GM21825 (cell line): Measurements from ENCODE around the gene CCBE1.

Source experiments
- ATAC-seq: cut with Tn5 transposase; IDR thresholded peaks from one replicate; pipeline ENCODE4 v1.9.1; 2021; ENCODE audit warnings: mild to moderate bottlenecking, moderate library complexity; ENCODE audit not compliant: unreplicated experiment

CCBE1 gene

DNA sequence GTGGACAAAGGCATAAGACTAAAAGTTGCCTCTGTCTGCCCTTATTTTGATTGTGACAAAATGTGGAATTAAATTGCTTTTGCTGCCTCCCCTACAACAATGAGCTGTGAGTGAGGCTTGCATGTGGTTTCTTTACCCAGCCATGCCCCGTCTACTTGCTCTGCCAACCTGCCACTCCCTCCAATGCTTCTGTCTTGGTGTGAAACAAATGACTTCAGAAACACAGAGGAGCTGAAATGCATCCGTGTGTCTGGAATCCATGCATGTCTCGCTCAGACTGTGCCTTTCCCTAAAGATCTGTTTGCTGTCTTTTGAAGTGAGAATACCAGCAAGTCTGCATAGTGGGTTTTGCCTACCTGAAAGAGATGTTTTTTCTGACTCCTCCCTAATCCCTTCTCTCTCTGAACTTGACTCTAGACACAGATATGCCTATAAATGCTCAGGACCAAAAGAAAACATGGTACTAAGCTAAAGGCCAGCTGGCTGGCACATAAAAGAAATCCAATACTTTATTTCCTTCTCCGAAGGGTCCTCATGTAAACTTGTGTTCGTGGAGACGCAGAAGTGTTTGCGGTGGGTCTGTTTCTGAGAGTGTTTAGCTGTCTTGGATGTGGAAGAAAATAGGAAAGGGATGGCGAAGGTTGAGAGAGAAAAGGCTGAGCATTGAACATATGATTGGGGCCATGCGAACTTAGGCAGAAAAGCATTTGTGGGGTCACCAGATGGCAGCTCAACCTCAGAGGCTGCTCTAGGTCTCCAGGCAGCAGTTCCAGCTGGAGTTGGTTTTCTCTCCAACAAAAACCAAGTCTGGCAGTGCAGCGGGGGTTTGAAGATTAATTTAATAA lies 120.5 kb downstream of the CCBE1 start:
- ATAC-seq = no peak

DNA sequence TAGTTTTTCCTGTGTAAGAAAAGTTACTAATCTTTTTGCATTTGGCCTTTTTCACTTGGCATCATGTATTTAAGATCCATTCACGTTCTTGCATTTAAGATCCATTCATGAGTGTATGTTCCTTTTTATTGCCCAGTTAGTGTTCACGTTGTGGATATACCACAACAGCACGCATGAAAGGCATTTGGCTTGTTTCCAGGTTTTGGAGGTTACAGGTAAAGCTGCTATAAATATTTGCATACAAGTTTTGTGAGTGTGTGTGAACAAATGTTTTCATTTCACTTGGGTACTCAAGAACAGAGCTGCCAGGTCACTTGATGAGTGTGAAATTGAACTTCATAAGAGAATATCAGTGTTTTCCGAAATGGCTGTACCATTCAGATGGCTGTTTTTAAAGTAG lies 121.2 kb downstream of the CCBE1 start:
- ATAC-seq = no peak

DNA sequence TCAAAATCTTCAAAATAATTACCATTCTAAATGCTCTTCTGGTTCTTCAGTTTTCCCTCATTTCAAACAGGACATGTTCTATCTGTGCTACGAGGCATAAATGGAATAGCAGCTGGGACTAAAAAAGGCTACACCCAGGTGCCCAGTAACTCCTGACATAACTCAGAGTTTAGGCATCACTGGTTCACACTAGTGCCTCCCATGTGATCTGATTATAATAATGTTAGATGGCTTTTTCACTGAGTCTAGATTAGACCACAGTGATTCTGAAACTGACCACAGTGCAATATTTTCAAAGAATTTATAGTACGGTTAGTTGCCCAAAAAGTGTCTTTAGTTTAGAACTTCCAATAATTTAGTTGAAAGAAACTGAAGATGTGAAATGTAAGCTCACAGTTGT lies 123.3 kb downstream of the CCBE1 start:
- no peak for ATAC-seq

DNA sequence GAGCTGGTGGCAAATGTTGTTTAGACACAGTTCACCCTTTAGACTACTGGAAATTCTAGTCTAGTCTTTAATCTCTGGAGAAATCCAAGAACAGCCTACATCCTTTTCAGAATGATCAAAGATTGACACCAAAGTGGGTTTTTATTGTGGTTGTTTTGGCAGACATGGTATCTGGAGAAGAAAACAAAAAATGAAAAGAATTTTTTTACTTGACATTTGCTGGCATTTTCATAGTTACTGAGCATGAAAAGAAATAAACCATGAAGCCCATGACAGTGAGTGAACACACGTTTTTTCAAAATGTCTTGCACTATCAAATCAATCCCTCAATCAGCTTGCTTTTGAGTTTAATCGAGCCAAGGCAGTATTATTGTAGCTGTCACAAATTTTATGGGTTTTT lies 125.3 kb downstream of the CCBE1 start:
- no peak for ATAC-seq

DNA sequence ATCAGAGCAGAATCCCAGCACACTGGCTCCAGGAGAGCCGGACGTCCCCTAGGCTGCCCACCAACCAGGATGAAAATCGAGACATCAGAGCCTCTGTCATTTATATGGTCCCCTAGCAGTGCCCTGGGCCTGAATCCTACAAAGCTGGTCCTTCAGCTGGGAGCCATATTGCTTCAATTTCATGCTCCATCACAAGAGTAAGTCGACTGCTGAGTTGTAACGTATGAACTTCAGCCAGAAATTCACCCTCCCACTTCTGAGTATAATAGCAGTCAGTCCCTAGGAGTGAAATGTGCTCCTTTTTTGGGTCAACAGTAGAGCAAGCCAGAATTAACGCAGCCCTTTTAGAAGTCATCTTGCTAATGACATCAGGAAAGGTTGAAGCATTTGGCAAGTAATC lies 126.4 kb downstream of the CCBE1 start:
- no peak for ATAC-seq

DNA sequence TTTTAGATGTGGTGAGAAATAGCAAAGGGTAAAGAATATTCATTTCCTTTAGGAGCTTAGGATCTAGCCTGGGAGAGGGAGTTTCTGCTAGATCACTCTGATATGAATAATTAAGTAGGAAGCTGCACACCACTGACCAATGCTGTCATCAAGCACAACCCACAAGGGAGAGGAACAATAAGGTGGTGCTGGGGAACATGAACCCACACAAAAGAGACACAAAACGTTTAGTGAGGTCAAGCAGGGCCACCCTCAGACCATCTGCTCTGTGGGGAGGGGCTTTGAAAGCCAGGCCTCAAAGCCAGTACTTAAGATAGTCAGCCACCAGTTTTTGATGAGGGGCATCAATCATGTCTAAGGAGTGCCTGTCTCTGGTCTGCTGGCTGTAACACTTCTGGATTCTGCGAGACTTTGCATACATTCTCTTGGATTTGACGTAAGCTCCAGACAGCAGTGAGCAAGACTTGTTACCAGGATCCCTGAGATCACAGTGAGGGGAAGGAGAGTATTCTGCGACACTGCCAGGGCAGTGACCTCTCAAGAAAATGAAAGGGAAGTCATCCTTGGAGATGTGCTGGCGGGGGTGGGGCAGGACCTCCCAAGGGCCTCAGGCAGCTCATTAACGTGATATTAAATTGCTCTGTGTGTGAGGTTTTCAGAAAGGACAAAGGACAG lies 127.0 kb downstream of the CCBE1 start:
- ATAC-seq = no peak

DNA sequence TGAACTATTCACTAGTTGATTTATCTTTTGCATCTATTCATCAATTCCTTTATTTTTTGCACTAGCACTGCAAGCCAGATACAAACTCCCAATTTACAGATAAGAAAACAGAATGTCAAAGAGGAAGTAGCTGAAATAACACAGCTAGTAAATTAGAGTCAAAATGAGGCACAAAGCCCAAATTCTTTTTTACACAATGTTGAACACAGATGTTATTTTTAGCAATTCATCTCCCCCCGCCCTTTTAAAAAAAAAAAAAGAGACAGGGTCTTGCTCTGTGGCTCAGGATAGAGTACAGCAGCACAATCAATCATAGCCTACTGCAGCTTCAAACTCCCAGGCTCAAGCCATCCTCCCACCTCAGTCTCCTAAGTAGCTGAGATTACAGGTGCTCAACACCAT lies 127.8 kb downstream of the CCBE1 start:
- ATAC-seq = no peak

DNA sequence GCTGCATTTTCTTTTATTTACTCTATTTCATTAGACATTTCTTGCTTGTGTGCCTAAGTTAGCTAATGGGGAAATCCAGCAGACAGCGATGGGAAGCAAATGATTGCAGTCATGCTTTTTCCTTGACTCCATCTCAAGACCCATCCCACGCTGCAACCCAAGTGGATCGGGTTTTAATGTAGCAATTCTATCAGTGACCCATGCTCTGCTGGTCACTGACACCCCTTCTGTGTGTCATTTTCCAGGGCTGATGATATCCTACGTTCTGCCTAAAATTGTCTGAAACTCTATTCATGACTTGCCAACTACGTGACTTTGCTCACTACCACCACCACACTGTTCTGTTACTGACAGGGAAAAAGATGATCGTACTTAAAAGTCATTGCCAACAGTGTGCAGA lies 129.8 kb downstream of the CCBE1 start:
- no peak for ATAC-seq

DNA sequence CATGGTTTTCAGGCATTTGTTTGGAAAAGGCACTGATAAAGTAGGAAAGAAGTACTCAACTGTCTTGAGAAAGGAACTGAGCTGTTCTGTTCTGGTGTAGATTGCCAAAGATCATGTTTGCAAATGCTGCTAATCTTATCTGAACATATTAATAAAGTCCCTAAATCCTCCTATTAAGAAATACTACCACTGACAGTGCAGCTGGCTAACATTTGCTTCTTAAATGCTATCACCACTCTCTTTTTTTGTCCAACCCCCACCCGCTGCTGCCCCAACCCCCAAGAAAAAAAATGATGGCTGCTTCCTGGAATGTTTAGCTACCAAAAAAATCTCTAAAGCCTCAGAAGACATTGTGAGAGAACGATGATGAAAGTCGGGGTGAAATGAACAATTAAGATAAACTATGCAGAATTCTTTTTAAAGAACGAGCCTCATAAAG lies 130.7 kb downstream of the CCBE1 start:
- no peak for ATAC-seq

DNA sequence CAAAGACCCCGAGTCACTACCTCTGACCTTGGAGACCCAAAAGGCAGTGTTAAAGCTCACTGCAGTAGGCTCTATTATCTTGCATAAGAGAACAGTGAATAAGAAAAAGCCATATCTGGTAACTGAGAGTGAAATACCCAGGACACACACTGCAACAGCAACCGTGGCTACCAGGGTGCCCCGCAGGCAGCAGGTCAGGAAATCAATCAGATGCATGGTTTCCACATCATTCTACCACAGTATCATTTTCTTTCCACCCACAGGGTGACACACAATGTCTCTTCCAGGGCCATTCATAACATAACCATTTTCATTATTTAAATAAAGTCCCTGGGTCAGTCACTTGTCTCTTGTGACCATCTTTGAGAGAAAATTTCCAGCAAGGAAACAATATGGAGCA lies 131.3 kb downstream of the CCBE1 start:
- ATAC-seq = no peak

DNA sequence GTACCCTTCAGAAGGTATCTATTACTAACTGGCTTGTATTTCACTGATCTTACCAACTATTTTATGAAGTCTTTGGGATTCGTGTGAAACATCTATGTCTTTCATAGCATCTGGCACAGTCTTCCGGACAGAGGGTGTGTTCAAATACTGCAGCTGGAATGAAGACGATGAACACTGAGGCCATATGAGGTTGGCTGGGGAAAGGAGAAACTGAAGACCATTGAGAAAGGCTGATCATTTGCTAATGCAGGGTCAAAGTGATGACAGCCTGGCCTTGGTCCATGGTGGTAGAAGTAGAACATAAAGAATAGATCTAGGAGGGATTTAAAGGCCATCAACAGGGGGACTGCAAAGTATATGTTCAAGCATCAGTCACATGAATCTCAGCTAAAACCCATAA lies 132.7 kb downstream of the CCBE1 start:
- no peak for ATAC-seq

DNA sequence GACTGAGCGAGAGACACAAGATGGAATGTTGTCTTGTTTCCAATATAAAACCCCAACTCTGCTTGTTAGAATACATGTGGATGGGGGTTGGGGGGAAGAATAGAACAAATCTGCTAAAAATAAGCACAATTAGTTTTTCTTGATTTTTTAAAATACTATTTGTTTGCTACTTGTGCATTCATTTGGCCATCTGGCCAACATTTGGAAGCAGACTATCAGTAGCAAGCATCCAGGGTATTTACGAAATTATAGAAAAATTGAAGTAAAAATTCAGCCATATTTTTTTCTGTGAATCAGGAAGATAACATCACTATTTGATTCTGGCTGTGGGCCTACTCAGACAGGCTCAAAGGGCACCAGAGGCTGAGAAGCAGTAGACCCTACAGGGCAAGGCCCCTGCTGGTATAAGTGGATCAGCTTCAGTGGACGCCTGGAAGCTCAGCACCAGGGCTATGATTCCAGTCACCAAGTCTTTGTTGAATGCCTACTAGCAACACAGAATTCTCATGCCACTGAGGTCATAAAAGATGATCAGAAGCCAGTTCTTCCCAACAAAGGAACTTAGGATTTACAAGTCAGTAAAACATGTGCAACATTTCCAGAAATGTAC lies 133.9 kb downstream of the CCBE1 start:
- ATAC-seq = no peak

DNA sequence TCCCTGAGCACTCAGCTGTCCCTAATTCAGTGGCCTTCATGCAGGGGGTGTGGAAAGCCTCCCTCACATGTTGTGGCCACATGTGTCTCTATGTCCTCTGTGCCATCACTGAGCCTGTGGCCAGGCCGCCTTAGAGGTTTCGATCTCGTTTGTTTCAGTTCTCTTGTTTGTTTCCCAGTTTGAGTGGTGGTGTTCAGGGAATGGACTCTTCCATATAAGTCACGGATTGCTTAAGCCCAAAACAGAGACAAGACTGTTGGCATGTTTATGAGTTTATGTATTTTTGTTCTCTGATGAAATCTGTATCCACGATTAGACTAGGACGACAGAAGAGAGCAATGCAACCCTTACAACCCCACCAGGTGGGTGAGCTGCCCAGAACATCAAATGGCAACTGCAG lies 134.5 kb downstream of the CCBE1 start:
- ATAC-seq = no peak

DNA sequence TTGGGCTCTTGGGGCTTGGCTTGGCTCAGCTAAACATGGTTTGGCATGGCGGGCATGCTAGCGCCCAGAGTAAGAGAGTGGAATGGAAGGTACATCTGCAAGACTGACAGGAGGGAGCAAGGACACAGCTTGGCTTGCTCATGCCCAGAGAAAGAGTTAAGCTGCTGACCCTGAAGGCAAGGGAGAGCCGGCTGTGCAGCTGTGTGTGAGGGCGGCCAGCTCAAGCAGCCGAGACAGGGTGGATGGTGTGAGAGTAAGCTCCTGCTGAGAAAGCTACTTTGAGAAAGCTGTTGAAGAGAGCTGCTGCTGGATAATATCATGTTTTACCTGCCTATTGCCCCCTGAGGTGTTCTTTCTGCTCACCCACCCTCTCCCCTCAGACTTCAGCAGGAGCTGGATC lies 135.6 kb downstream of the CCBE1 start:
- ATAC-seq = no peak

DNA sequence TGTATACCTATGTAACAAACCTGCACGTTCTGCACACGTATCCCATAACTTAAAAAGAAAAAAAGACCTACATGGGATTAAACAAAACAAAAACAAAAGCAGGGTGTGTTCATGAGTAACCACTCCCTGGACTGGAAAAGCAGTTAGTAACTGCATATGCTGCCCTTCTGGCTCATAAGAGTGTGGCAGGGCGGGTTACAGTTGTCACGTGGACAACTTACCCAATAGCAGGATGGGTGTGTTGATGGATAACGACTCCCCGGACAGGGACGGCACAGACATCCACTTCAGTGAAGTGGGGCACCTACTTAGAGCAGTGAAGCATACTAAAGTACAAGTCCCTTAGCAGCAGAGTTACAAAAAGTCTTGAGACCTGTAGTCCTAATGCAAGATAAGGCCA lies 136.7 kb downstream of the CCBE1 start:
- no peak for ATAC-seq

DNA sequence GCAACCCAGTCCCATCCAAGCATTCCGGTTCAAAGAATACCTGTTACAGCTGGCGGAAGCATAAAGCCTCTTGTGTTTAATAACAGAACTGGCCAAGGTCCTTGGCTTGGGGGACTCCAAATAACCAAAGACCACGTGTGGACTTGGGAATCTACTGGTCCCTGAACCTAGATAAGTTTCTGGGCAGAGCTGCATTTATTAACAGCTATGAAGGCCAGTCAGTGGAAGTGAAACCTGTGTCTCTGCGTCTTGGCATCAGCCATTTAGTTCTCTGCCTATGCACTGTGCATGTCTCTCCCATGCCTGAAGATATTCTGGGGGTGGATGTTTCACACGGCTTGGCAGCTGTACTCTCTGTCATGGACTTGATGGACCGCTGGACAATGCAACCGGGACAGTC lies 137.7 kb downstream of the CCBE1 start:
- ATAC-seq = no peak

DNA sequence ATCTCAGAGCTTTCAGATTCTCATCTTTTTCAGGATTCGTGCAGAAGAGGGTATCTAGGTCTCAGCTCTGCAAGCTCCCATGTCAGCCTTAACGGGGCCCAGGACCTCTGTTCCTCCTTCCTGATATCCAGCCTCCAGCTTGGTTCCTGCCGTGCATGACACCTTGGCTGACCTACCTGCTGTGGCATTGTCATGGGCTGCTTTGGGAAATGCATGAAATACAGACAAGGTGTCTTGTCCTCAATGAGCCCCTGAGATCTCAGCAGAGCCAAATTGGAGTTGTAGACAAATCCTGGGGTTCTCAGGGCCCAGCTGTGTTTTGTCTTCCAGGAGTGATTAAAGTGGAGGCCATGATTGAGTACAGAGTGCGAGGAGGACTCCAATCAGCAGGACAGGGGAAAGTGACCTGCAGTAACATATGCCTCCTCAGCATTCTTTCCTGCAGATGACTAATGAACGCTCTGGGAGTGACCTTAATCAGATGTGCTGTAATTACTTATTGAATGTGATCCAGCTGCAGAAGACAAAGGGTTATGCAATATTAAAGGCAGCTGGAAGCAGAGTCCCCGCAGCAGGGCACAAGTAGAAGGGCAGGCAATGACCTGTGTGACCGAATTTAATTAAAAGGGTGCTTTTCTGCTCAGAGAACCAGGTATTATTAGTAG lies 141.1 kb downstream of the CCBE1 start:
- no peak for ATAC-seq

DNA sequence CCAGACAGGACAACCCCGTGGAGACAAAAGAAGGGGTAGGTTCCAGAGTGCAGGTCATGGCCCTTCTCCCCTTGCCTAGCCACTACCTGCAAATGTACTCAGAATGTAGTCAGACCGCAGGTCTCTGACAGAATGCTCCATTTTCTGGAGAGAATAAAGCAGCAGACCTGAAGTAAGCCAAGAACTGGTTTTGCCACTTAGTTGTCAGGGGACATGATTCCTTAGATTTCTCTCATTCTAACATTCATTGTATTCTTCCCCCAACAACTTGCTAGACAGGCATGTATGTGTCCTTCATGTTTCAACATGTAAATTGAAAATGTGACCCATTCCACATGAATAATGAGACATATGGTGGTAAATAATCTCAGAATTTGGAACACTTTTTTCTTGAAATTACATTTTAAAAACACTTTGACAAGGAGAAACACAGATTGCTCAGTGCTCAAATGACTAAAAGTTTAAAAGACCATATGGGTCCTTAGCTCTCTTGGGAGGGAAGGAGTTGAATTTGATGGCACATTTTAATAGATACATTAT lies 142.4 kb downstream of the CCBE1 start:
- no peak for ATAC-seq

DNA sequence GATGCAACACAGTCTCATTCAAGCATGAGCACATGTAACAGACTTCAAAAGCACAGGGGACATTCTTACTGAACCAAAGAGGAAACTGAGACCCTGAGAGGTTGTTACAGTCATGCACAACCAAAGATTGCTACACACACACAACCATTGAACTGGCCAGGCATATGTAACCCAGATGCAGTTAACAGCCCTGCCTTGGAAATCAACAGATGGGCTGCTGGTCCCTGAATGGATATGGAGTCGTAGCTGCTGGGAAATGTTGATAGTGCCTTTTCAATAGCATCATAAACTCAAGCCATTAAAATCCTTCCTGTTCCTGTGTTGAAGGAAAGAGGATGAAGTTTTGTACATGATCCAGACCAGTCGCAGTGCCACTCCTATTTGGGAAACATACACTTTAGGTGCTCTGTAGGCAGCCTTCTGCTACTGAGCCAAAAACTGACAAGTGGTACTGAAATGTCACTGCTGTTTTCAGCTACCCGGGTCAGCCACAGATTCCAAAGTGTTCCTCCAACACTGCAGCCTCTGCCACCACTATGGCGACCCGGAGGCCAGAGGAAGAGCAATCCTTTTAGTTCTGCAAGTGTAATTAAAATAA lies 143.9 kb downstream of the CCBE1 start:
- no peak for ATAC-seq

DNA sequence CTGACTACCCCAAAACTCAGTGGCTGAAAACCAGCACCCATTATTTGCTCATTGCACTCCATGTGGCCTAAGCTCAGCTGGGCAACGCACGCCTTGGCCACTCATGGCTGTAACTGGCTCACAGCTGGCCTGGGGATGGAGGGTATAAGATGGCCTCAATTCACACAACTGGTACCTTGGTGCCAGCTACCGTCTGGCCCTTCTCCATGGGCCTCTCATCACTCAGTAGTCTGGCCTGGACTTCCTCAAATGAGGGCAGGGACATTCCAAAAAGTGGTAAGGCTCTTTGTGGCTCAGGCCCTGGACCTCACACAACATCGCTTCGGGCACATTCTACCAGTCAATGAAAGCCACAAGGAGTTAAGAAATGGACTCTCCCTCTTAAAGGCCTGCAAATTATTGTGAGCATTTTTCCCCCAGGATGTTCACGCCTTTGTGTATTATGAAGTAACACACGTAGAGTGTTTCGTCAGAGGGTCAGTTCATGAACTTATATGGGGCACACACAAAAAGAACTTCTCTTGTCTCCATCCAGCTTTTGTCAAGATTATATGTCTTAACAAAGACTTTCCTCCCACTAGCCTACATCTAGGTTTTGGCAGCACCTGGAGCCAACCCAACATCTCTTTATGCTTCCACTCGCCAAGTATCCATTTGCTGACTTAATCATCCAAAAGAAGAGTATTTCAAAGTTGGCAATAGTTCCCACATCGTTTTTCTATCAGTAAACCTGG lies 145.2 kb downstream of the CCBE1 start:
- no peak for ATAC-seq
